Lower leg skin (tissue), 4 donors: ENCODE measurements around the gene AGBL1. TPM values are rescaled to one million over a fixed set of nuclear protein-coding genes. Genes with fewer than 3 reads are reported as not detected.

Experiments
- DNase-seq, 2 donors: peaks; one replicate each; pipeline ENCODE4 v3.0.0-alpha.2; 2019; ENCODE audit warnings: low spot score in 2 of 2
- H3K4me3 ChIP-seq: fragments of 200-600 bp; sonication (generic); 2 replicates; pipeline ENCODE4 v1.5.1; 2017; ENCODE audit warnings: mild to moderate bottlenecking, low read depth; ENCODE audit not compliant: poor library complexity, severe bottlenecking
- CTCF ChIP-seq, 3 donors: fragments of 450-650 bp; IDR thresholded peaks; one replicate each; pipeline ENCODE4 v1.5.1; 2016; ENCODE audit warnings: antibody characterized with exemption in 3 of 3, mild to moderate bottlenecking in 3 of 3, moderate library complexity in 2 of 3
- POLR2A ChIP-seq, 2 donors: fragments of 450-650 bp; IDR thresholded peaks; one replicate each; pipeline ENCODE4 v1.6.1; 2016 to 2017; ENCODE audit warnings: antibody characterized with exemption in 2 of 2, mild to moderate bottlenecking in 1 of 2, moderate library complexity in 1 of 2
- WGBS, 2 donors: methylation state at CpG; one replicate each; pipeline ENCODE4 v1.1.5; 2018; 5-methylcytosine and 5-hydroxymethylcytosine counted together
- intact Hi-C: fragments of 100-400 bp; cut with DNase I; formaldehyde crosslinking; loops from one replicate; pipeline ENCODE4 v1.15.0; 2023; ENCODE audit warnings: low total_unique reads
- total RNA-seq, 4 donors: library from RNA; depleted of rRNA; stranded (reverse); fragments of >200 nt; gene quantifications; one replicate each; pipeline ENCODE4 v1.1.0, GENCODE V29; 2016

The AGBL1 gene
- total RNA-seq, 4 donors from 2014 or later = 0.13 to 0.91 TPM; not detected in 2

GRCh38 chr15:86942285-86942684 lies 862.6 kb downstream of the AGBL1 start:
- intact Hi-C loops = loop anchor here (10.0 kb wide), 1 partner anchor 243 kb away; no protein-coding TSS in a partner anchor

GRCh38 chr15:86948719-86949118 lies 869.0 kb downstream of the AGBL1 start:
- no peak for TF ChIP-seq CTCF (IDR thresholded peaks at IDR 0.05)
- intact Hi-C loops = loop anchor here (10.0 kb wide), 1 partner anchor 236 kb away; no protein-coding TSS in a partner anchor
- 71 to 76% methylated on average over 4 of the region's 4 CpGs for WGBS, 2 donors

More at GRCh38 chr15:86942285-86942684, 862.6 kb downstream of the AGBL1 start:
- no peak for DNase-seq
- no peak for TF ChIP-seq POLR2A (IDR thresholded peaks at IDR 0.05)
- TF ChIP-seq CTCF (IDR thresholded peaks at IDR 0.05) = no peak
- no peak overlapping the region for H3K4me3 ChIP-seq
- 86 to 89% methylated on average over 3 of the region's 3 CpGs for WGBS, 2 donors

GRCh38 chr15:86959254-86959653 lies 879.6 kb downstream of the AGBL1 start:
- DNase-seq = no peak
- TF ChIP-seq POLR2A (IDR thresholded peaks at IDR 0.05) = no peak
- TF ChIP-seq CTCF (IDR thresholded peaks at IDR 0.05) = no peak
- intact Hi-C loops = no loop called here
- H3K4me3 ChIP-seq = no peak overlapping the region

More at GRCh38 chr15:86948719-86949118, 869.0 kb downstream of the AGBL1 start:
- DNase-seq = no peak
- no peak overlapping the region for H3K4me3 ChIP-seq

GRCh38 chr15:86961669-86962068 lies 882.0 kb downstream of the AGBL1 start:
- WGBS, 2 donors = 82 to 89% methylated on average over 3 of the region's 3 CpGs
- intact Hi-C loops = no loop called here
- no peak for DNase-seq
- TF ChIP-seq CTCF (IDR thresholded peaks at IDR 0.05) (no peak), POLR2A (IDR thresholded peaks at IDR 0.05) (no peak)
- no peak overlapping the region for H3K4me3 ChIP-seq

- intact Hi-C loops = no loop called here
- 67 to 81% methylated on average over 1 of the region's 1 CpG for WGBS, 2 donors
- TF ChIP-seq POLR2A (IDR thresholded peaks at IDR 0.05) = no peak
- no peak for DNase-seq
- no peak overlapping the region for H3K4me3 ChIP-seq
These were observed 884.6 kb downstream of the AGBL1 start for GRCh38 chr15:86964271-86964670.

- intact Hi-C loops = no loop called here
- 71 to 74% methylated on average over 4 of the region's 4 CpGs for WGBS, 2 donors
- H3K4me3 ChIP-seq = no peak overlapping the region
- DNase-seq = no peak
- TF ChIP-seq CTCF (IDR thresholded peaks at IDR 0.05) (no peak), POLR2A (IDR thresholded peaks at IDR 0.05) (no peak)
These were observed 888.6 kb downstream of the AGBL1 start for GRCh38 chr15:86968244-86968643.
